Measurements from ENCODE around the gene TRAM2.
A peak's percentile ranks its signal among the peaks of the same experiment; 100 is the strongest.

The TRAM2 gene

GRCh38 chr6:52512199-52512598, 64.7 kb downstream of the TRAM2 start:
- Histone ChIP-seq H2AFZ (ENCODE audit: insufficient read depth, low read length, poor library complexity) (no peak overlapping the region), H4K12ac (ENCODE audit: low read depth, low read length) (peak overlapping the region; percentile 33), H2AK5ac (ENCODE audit: low read length) (peak overlapping the region; percentile 61), H4K91ac (ENCODE audit: low read depth, low read length) (peak overlapping the region; percentile 56), H3K18ac (ENCODE audit: low read length) (peak overlapping the region; percentile 56), H3K27ac (ENCODE audit: low read depth, low read length) (peak overlapping the region; percentile 90), H3K4ac (ENCODE audit: low read depth, low read length) (peak overlapping the region; percentile 35), H3K4me3 (ENCODE audit: low read depth, low read length) (no peak overlapping the region), H3K4me2 (ENCODE audit: low read length) (peak overlapping the region; percentile 34), H3K9ac (ENCODE audit: low read length) (no peak overlapping the region), H3K14ac (ENCODE audit: low read length) (peak overlapping the region; percentile 46), H2BK120ac (ENCODE audit: insufficient read depth, low read length, poor library complexity) (peak overlapping the region; percentile 79), H3K27me3 (ENCODE audit: insufficient read depth, low read length) (no peaks in the 10 kb centered on the region), H3K79me1 (ENCODE audit: low read length) (peaks cover 16% of the 10 kb centered on the region), H3K9me3 (ENCODE audit: insufficient read depth, low read depth, low read length) (no peaks in the 10 kb centered on the region), H3K36me3 (ENCODE audit: control insufficient read depth in 1 of 2, insufficient read depth in 2 of 2, low read length in 2 of 2) (peaks cover 11 to 18% of the 10 kb centered on the region in 2 experiments), H2BK12ac (ENCODE audit: low read length) (peak overlapping the region; percentile 81), H3K4me1 (ENCODE audit: control insufficient read depth in 1 of 2, insufficient read depth in 2 of 2, low read length in 2 of 2) (peaks cover 21 to 28% of the 10 kb centered on the region in 2 experiments), H3K79me2 (ENCODE audit: control insufficient read depth, insufficient read depth, low read length, poor library complexity) (no peaks in the 10 kb centered on the region), H3K23ac (ENCODE audit: low read length) (no peak overlapping the region), H4K8ac (ENCODE audit: low read depth, low read length) (peak overlapping the region; percentile 39), H2BK5ac (ENCODE audit: low read depth, low read length, poor library complexity) (peak overlapping the region; percentile 77)
- WGBS (ENCODE audit: extremely low coverage, insufficient coverage, insufficient read length): no CpG with 5 or more reads among the region's 4 CpGs
- DNase-seq: peak; percentile 61 to 73

GRCh38 chr6:52511572-52512151, 65.2 kb downstream of the TRAM2 start:
- peaks cover 16% of the 10 kb centered on the region for H3K79me1 ChIP-seq (ENCODE audit: low read length)
- peak overlapping the region; percentile 85 for H2BK12ac ChIP-seq (ENCODE audit: low read length)
- H4K12ac ChIP-seq (ENCODE audit: low read depth, low read length): no peak overlapping the region
- DNase-seq: peak; percentile 89 to 94
- peaks cover 21 to 28% of the 10 kb centered on the region in 2 experiments for H3K4me1 ChIP-seq (ENCODE audit: control insufficient read depth in 1 of 2, insufficient read depth in 2 of 2, low read length in 2 of 2)
- no CpG with 5 or more reads among the region's 12 CpGs for whole genome bisulfite sequencing (ENCODE audit: extremely low coverage, insufficient coverage, insufficient read length)
- H3K4me3 ChIP-seq (ENCODE audit: low read depth, low read length): no peak overlapping the region
- peaks cover 14 to 22% of the 10 kb centered on the region in 2 experiments for H3K36me3 ChIP-seq (ENCODE audit: control insufficient read depth in 1 of 2, insufficient read depth in 2 of 2, low read length in 2 of 2)
- H2BK5ac ChIP-seq (ENCODE audit: low read depth, low read length, poor library complexity): peak overlapping the region; percentile 71
- no peak overlapping the region for H2AFZ ChIP-seq (ENCODE audit: insufficient read depth, low read length, poor library complexity)
- peak overlapping the region; percentile 52 for H2BK120ac ChIP-seq (ENCODE audit: insufficient read depth, low read length, poor library complexity)
- no peaks in the 10 kb centered on the region for H3K9me3 ChIP-seq (ENCODE audit: insufficient read depth, low read depth, low read length)
- H3K27me3 ChIP-seq (ENCODE audit: insufficient read depth, low read length): no peaks in the 10 kb centered on the region
- H3K18ac ChIP-seq (ENCODE audit: low read length): no peak overlapping the region
- no peak overlapping the region for H3K4ac ChIP-seq (ENCODE audit: low read depth, low read length)
- no peaks in the 10 kb centered on the region for H3K79me2 ChIP-seq (ENCODE audit: control insufficient read depth, insufficient read depth, low read length, poor library complexity)
- no peak overlapping the region for H3K9ac ChIP-seq (ENCODE audit: low read length)
- peak overlapping the region; percentile 34 for H3K4me2 ChIP-seq (ENCODE audit: low read length)
- peak overlapping the region; percentile 70 for H4K91ac ChIP-seq (ENCODE audit: low read depth, low read length)
- H3K14ac ChIP-seq (ENCODE audit: low read length): peak overlapping the region; percentile 4
- no peak overlapping the region for H4K8ac ChIP-seq (ENCODE audit: low read depth, low read length)
- no peak overlapping the region for H2AK5ac ChIP-seq (ENCODE audit: low read length)
- H3K27ac ChIP-seq (ENCODE audit: low read depth, low read length): peak overlapping the region; percentile 90
- H3K23ac ChIP-seq (ENCODE audit: low read length): no peak overlapping the region

GRCh38 chr6:52511163-52511562, 65.7 kb downstream of the TRAM2 start:
- peak overlapping the region; percentile 35 for H3K14ac ChIP-seq (ENCODE audit: low read length)
- no peaks in the 10 kb centered on the region for H3K79me2 ChIP-seq (ENCODE audit: control insufficient read depth, insufficient read depth, low read length, poor library complexity)
- H2BK5ac ChIP-seq (ENCODE audit: low read depth, low read length, poor library complexity): peak overlapping the region; percentile 71
- H4K8ac ChIP-seq (ENCODE audit: low read depth, low read length): peak overlapping the region; percentile 40
- H3K36me3 ChIP-seq (ENCODE audit: control insufficient read depth in 1 of 2, insufficient read depth in 2 of 2, low read length in 2 of 2): peaks cover 17 to 26% of the 10 kb centered on the region in 2 experiments
- H4K91ac ChIP-seq (ENCODE audit: low read depth, low read length): peak overlapping the region; percentile 70
- no peak overlapping the region for H3K4me2 ChIP-seq (ENCODE audit: low read length)
- no peak overlapping the region for H3K9ac ChIP-seq (ENCODE audit: low read length)
- whole genome bisulfite sequencing (ENCODE audit: extremely low coverage, insufficient coverage, insufficient read length): no CpG with 5 or more reads among the region's 10 CpGs
- no peaks in the 10 kb centered on the region for H3K27me3 ChIP-seq (ENCODE audit: insufficient read depth, low read length)
- H2BK12ac ChIP-seq (ENCODE audit: low read length): peak overlapping the region; percentile 9
- no peak for DNase-seq
- H4K12ac ChIP-seq (ENCODE audit: low read depth, low read length): no peak overlapping the region
- no peaks in the 10 kb centered on the region for H3K9me3 ChIP-seq (ENCODE audit: insufficient read depth, low read depth, low read length)
- peak overlapping the region; percentile 90 for H3K27ac ChIP-seq (ENCODE audit: low read depth, low read length)
- no peak overlapping the region for H3K18ac ChIP-seq (ENCODE audit: low read length)
- peak overlapping the region; percentile 52 for H2BK120ac ChIP-seq (ENCODE audit: insufficient read depth, low read length, poor library complexity)
- H3K4ac ChIP-seq (ENCODE audit: low read depth, low read length): no peak overlapping the region
- no peak overlapping the region for H2AFZ ChIP-seq (ENCODE audit: insufficient read depth, low read length, poor library complexity)
- peaks cover 16% of the 10 kb centered on the region for H3K79me1 ChIP-seq (ENCODE audit: low read length)
- H2AK5ac ChIP-seq (ENCODE audit: low read length): peak overlapping the region; percentile 4
- no peak overlapping the region for H3K23ac ChIP-seq (ENCODE audit: low read length)
- H3K4me1 ChIP-seq (ENCODE audit: control insufficient read depth in 1 of 2, insufficient read depth in 2 of 2, low read length in 2 of 2): peaks cover 21 to 28% of the 10 kb centered on the region in 2 experiments
- no peak overlapping the region for H3K4me3 ChIP-seq (ENCODE audit: low read depth, low read length)

GRCh38 chr6:52510213-52510562, 66.7 kb downstream of the TRAM2 start:
- H3K4ac ChIP-seq (ENCODE audit: low read depth, low read length): no peak overlapping the region
- H3K9me3 ChIP-seq (ENCODE audit: insufficient read depth, low read depth, low read length): no peaks in the 10 kb centered on the region
- no peak overlapping the region for H4K12ac ChIP-seq (ENCODE audit: low read depth, low read length)
- no peaks in the 10 kb centered on the region for H3K79me2 ChIP-seq (ENCODE audit: control insufficient read depth, insufficient read depth, low read length, poor library complexity)
- no peak overlapping the region for H4K8ac ChIP-seq (ENCODE audit: low read depth, low read length)
- no peak overlapping the region for H3K4me2 ChIP-seq (ENCODE audit: low read length)
- peaks cover 21 to 26% of the 10 kb centered on the region in 2 experiments for H3K4me1 ChIP-seq (ENCODE audit: control insufficient read depth in 1 of 2, insufficient read depth in 2 of 2, low read length in 2 of 2)
- DNase-seq: no peak
- H3K14ac ChIP-seq (ENCODE audit: low read length): no peak overlapping the region
- no peak overlapping the region for H3K4me3 ChIP-seq (ENCODE audit: low read depth, low read length)
- H2BK12ac ChIP-seq (ENCODE audit: low read length): no peak overlapping the region
- H3K27ac ChIP-seq (ENCODE audit: low read depth, low read length): no peak overlapping the region
- no peak overlapping the region for H3K23ac ChIP-seq (ENCODE audit: low read length)
- H3K18ac ChIP-seq (ENCODE audit: low read length): no peak overlapping the region
- no peak overlapping the region for H3K9ac ChIP-seq (ENCODE audit: low read length)
- H2AFZ ChIP-seq (ENCODE audit: insufficient read depth, low read length, poor library complexity): no peak overlapping the region
- no peak overlapping the region for H4K91ac ChIP-seq (ENCODE audit: low read depth, low read length)
- no peak overlapping the region for H2BK120ac ChIP-seq (ENCODE audit: insufficient read depth, low read length, poor library complexity)
- peaks cover 26 to 33% of the 10 kb centered on the region in 2 experiments for H3K36me3 ChIP-seq (ENCODE audit: control insufficient read depth in 1 of 2, insufficient read depth in 2 of 2, low read length in 2 of 2)
- peaks cover 16% of the 10 kb centered on the region for H3K79me1 ChIP-seq (ENCODE audit: low read length)
- no peak overlapping the region for H2BK5ac ChIP-seq (ENCODE audit: low read depth, low read length, poor library complexity)
- no peaks in the 10 kb centered on the region for H3K27me3 ChIP-seq (ENCODE audit: insufficient read depth, low read length)
- H2AK5ac ChIP-seq (ENCODE audit: low read length): no peak overlapping the region

All from trophoblast cell (in vitro differentiated cells and primary cell).